Endometrial microvascular endothelial cells (primary cell): ENCODE measurements around the gene SMIM29. TPM values are rescaled to one million over a fixed set of nuclear protein-coding genes. Genes with fewer than 3 reads are reported as not detected.

Experiments
- in situ Hi-C: cut with HindIII; loops from 2 replicates; pipeline ENCODE4 v1.10.0; 2017; ENCODE audit warnings: low sequenced_read_pairs, low pct_unique_long_range_greater_than_20kb; ENCODE audit errors: inconsistent ontology term
- total RNA-seq: library from RNA; depleted of rRNA; stranded (reverse); fragments of >200 nt; gene quantifications from one replicate; pipeline ENCODE4 v1.2.3, GENCODE V29; 2015; ENCODE audit errors: inconsistent ontology term

Gene SMIM29
- total RNA-seq, 1 donor from 2014 or later, result 32.1 TPM

DNA sequence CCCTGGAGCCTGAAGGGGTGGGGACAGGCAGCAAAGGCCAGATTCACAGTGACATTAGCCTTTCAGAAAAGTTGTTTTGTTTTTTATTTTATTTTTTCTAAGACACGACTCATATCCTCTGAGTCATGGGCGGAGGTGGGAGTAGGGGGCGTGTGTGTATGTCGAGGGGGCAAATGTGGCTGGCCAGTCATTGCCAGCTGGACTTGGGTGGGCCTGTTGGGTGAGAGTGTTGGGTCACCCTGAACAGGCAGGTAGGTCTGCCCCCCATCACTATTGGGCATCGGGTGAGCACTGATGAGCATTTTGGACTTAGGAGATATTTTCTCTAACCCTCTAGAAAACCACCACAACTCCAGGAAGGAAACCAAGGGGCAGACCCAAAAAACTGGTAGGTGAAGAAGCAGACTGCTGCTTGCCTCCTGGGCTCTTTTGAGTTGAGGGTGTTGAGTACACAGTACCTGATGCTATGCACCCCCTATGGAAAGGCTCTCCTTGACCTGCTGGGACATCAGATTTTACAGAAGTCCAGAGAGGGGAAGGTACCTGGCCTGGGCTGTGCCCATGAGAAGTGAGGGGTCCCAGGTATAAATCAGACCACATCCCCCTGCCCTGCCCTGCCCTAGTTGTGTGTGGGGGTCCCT is 5.6 kb downstream of the SMIM29 start:
- in situ Hi-C loops, result no loop called here

- in situ Hi-C loops, result no loop called here
These were observed 6.3 kb downstream of the SMIM29 start for GRCh38 chr6:34242252-34243130.

GRCh38 chr6:34241351-34242215 is 7.2 kb downstream of the SMIM29 start:
- in situ Hi-C loops, result no loop called here

GRCh38 chr6:34240329-34241248 is 8.2 kb downstream of the SMIM29 start:
- in situ Hi-C loops, result no loop called here

GRCh38 chr6:34239893-34240292 is 8.9 kb downstream of the SMIM29 start:
- in situ Hi-C loops, result no loop called here

DNA sequence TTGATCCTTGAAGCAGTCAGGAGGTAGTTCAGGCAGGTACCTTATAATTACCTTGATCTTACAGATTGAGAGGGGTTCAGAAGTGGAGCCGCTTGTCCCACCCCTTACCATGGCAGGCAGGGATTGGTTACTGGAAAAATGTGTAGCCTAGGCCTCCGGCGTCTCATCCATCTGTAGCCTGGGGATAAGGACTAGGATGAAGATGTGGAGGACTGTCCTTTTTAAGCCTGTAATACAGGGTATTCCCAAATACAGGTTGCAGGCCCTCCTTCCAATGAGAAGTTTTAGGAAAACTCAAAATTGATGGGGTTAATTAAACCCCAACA is 9.3 kb downstream of the SMIM29 start:
- in situ Hi-C loops, result no loop called here

DNA sequence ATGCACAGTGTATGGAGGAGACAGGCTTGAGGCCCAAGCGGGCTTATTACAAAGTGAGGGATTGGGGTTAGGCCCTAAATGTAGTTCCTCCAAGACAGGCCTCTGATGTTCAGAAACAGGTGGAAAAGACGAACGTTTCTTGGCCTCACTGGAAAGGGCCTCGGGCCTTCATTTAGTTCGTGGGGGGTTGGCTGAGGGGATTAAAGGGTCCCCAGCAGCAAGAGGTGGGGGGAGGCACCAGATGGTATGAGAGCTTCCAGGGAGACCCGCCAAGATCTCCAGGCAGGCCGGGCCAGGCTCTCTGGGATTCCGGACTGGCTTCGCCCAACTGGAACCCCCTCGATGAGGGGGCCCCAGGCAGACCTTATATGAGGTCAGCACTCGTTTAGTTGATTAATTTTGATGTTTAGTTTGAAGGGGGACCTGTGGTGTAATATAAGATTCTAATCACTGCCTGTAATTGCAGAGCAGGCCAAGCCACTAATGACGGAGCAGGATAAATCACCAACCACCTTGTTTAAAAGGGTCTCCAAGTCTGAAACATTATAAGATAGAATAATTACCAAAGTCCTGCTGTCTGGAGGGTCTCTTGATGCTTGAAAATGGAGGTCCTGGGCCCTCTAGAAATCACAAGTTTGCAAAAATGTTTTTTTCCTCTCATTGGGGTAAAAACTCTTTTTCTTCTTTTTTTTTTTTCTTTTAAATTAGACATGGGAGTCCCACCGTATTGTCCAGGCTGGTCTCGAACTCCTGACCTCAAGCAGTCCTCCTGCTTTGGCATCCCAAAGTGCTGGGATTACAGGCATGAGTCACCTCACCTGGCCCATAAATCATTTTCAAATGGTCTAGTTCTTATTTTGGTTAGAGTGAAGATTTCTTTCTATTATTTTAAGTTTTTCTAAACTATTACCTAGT is 10.0 kb downstream of the SMIM29 start:
- in situ Hi-C loops, result no loop called here

DNA sequence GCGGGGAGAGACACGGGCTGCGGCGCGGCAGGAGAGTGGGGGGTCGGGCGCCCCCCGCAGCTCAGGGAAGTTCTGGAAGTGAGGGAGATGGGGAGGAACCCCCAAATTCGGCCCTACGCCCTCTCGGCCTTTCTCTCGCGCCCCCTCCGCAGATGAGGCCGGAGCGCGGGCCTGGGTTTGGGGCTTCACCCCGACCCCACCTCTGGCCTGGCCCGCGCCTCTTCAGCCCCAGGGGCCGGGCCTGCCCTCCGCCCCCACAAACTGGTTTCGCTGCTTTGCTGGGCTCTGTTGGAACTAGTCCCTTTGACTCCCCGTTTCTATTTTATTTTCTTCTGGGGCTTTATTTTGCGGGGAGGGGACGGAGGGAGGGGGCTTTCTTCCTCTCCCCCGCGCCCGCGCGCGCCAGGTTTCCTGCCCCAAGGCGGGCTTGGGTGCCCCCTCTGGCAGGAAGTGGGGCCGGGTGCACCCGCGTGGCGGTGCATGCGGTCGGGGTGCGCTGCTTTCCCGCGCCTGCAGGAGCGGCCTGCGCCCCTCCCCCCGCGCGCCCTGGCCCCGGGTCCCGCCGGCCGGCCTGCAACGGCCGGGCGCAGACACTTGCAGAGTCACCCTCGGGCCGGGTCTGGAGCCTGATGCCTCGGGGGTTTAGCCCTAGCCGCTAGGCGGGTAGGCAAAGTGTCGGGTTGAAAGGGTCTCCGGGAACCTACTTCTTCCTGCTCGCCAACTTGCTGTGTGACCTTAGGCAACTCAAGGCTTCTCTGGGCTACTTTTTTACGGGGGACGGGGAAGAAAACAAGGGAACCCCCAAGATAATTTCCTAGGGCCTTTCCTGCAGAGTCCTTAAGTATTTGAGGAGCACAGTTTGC is 10.9 kb downstream of the SMIM29 start:
- in situ Hi-C loops, result no loop called here

- in situ Hi-C loops, result no loop called here
These were observed 11.5 kb downstream of the SMIM29 start for GRCh38 chr6:34237316-34237721.

DNA sequence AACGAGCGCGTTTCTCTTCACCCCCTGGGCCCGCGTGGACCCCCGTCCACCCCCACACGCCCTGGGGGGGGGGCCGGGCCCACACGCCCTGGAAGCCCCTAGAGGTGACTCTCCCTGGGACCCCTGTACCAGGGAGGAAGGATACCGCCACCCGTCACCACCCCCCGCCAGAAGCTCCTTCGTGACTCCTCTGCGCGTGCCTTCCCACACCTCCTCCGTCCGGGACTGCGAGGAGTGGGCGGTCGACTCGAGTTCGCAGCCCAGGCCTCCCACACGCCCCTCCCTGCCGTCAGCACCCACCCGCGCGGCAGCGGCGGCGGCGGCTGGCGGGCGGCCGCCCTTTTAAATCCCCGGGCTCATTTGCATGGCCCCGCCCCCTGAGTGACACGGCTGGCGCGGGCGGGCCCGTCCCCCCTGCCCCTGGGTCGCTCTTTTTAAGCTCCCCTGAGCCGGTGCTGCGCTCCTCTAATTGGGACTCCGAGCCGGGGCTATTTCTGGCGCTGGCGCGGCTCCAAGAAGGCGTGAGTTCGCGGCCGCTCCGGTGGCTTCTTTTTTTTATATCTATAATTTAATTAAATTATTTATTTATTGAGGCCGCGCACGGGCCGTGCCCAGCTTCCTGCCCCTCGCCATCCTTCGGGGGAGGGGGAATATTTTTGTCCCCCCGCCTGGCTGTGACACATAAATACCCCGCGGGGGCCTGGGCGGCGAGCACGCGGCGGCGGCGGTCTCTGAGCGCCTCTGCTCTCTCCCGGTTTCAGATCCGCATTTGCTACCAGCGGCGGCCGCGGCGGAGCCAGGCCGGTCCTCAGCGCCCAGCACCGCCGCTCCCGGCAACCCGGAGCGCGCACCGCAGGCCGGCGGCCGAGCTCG is 12.1 kb downstream of the SMIM29 start, which contains the start of gene HMGA1:
TSS of gene HMGA1 (plus strand) at position 431 of the 873 bp plus-strand sequence. CDS start 3,908 bp downstream, outside the sequence.
- in situ Hi-C loops, result no loop called here

- in situ Hi-C loops, result no loop called here
These were observed 12.7 kb downstream of the SMIM29 start for GRCh38 chr6:34236131-34236442.

DNA sequence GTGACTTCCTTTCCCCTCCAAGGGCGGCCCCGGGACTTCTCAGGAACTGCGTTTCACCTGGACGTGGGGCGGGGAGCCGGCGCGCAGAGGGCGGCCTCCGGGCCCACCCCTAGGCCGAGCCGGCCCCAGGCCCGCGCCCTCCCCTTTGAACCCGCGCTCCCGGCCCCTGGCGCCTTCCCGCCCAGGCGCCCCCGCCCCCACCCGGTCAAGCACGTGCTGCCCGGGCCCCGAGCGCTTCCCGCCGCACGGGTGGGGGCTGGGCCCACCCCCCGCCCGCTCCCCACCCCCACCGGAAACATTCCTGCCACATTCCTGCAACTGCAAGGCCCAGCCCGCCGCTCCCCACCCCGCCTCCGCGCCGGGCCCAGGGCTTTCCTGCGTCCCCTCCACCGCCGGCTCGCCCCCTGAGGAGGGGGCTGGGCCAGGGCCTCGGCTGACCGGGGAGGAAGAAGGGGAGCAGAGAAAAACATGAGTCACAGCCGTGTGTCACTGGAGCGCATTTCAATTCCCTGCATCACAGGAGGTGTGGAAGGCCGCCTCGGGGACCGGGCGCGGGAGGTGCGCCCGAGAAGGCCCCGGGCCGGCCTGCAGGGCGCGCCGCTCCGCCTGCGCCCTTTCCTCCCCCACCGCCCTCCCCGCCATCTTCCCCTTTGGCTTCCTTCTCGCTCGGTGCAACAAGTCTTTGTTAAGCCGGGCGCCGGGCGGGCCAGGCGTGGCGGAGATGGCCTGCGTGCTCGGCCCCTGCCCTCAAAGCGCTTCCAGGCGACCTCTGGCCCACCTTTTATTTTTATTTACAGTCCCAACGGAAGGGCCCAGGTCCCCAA is 13.3 kb downstream of the SMIM29 start:
- in situ Hi-C loops, result no loop called here

GRCh38 chr6:34234667-34235306 is 14.0 kb downstream of the SMIM29 start:
- in situ Hi-C loops, result no loop called here

- in situ Hi-C loops, result no loop called here
These were observed 14.9 kb downstream of the SMIM29 start for GRCh38 chr6:34233867-34234266.

DNA sequence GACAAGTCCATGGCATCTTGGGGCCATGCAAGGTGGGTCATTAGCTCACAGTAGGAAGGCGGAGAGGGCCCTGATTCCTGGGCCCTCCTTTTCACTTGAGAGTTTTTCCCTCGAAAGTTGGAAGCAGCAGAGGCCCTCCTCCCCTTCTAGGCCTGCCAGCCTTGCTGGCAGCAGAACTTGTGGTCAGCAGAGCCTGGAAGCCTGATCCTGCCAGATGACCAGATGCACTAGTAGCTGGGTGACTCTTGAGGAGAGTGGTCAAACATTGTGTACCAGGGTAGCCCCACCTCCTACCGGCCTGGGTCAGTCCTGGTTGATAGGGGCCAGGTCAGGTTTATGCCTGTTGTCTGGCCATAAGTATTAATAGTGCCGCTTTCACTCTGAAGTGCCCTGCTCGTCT is 15.9 kb downstream of the SMIM29 start:
- in situ Hi-C loops, result no loop called here
